Posterior cingulate gyrus (tissue), 11 donors: Measurements from ENCODE around the gene RSPH6A.
"Not testable (repeated sequence)": the region's sequence is repeated elsewhere in the genome, so short reads cannot be mapped to it uniquely, and the experiment has no call there.

ENCODE experiments used
- DNase-seq, 10 donors: peaks; one replicate each; pipeline versions ENCODE4 v3.0.0 to v3.0.0-alpha.2; 2020 to 2021; ENCODE audit warnings: mixed read lengths in 3 of 10
- intact Hi-C: fragments of 100-400 bp; cut with DNase I; formaldehyde crosslinking; loops from one replicate; pipeline ENCODE4 v1.15.1; 2023

The RSPH6A gene

DNA sequence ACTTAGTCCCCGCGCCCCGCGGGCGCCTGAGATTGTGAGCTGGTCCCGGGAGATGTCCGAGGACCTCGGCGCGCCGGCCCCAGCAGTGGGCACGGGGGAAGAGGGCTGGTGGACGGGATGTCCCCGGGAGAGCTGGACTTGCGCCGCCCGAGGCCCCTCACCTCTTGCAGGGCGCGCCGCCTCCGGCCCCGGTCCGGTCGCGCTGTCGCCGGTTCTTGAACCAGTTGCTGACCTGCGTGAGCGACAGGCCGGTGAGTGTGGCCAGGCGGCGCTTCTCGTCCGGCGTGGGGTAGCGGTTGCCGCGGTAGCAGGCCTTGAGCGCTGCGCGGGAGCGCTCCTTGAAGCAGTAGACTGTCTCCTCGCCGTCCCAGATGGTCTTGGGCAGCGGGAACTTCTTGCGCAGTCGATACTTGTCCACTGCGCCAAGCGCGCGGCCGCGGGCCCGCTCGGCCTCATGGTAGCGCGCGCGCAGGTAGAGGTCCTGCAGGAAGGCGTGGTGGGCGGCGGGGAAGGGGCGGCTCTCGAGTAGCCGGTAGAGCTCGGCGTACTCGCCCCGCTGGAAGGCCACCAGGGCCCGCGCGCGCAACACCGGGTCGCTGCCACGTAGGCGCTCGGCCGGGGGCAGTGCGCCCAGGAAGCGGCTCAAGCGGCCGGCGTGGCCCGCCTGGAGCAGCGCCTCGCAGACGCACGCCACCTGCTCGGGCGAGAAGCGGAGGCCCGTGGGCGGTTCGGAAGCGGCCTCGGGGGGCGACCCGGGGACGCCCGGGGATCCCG lies 47.0 kb downstream of the RSPH6A start:
- intact Hi-C loops: loop anchor here (5.0 kb wide), 1 partner anchor 36 kb away; the partner anchor contains the start of genes FBXO46 and MEIOSIN
- peak in 4 of 10 donors; percentile 35 to 87 (median 61) for DNase-seq

- DNase-seq: no peak
- intact Hi-C loops: loop anchor here (5.0 kb wide), 1 partner anchor 35 kb away; the partner anchor contains the start of genes FBXO46 and MEIOSIN
Measured at GRCh38 chr19:45767410-45767880, 47.7 kb downstream of the RSPH6A start.

GRCh38 chr19:45766869-45767346 lies 48.2 kb downstream of the RSPH6A start:
- intact Hi-C loops: loop anchor here (5.0 kb wide), 1 partner anchor 35 kb away; the partner anchor contains the start of genes FBXO46 and MEIOSIN
- no peak for DNase-seq

DNA sequence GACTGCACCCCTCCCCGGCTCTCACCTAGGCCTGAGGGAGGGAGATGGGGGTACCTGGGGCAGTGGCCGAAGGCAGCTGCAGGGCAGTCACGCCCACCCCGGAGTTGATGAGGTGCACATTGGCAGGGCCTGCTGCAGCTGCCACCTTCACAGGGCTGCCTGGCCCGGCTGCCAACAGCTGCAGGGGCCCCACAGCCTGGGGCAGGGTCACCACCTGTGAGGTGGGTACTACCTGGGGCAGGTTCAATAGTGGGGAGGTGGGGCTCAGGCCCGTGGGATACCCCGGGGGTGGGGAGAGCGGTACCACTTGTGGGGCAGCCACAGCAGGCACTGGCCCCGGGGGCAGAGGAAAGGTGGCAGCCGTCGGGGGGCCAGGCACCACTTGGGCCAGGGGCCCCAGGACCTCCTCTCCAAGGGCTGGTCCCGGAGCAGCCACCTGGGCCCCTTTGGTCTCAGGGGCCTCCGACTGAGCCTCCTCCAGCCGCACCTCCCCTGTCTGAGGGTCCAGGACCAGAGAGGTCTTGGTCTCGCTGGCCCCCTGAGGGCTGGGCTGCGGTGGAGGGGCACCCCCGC lies 48.7 kb downstream of the RSPH6A start:
- intact Hi-C loops: loop anchor here (5.0 kb wide), 1 partner anchor 34 kb away; the partner anchor contains the start of genes FBXO46 and MEIOSIN
- peak in 1 of 10 donors; percentile 82 for DNase-seq

GRCh38 chr19:45765702-45766295 lies 49.3 kb downstream of the RSPH6A start:
- intact Hi-C loops: loop anchor here (2.0 to 5.0 kb wide), 2 partner anchors 33 to 67 kb away; partner anchors contain the start of genes FBXO46 and MEIOSIN
- DNase-seq: no peak

- intact Hi-C loops: loop anchor here (2.0 to 5.0 kb wide), 2 partner anchors 33 to 66 kb away; partner anchors contain the start of genes FBXO46 and MEIOSIN
- DNase-seq: no peak
Measured at GRCh38 chr19:45764945-45765701, 50.0 kb downstream of the RSPH6A start.

- DNase-seq: no peak
- intact Hi-C loops: loop anchor here (2.0 kb wide), 1 partner anchor 66 kb away; no protein-coding TSS in a partner anchor
Measured at GRCh38 chr19:45764475-45764874, 50.6 kb downstream of the RSPH6A start.

GRCh38 chr19:45763691-45764294 lies 51.3 kb downstream of the RSPH6A start:
- intact Hi-C loops: loop anchor here (2.0 kb wide), 1 partner anchor 65 kb away; no protein-coding TSS in a partner anchor
- DNase-seq: no peak

GRCh38 chr19:45762870-45763631 lies 52.1 kb downstream of the RSPH6A start:
- intact Hi-C loops: no loop called here
- no peak for DNase-seq

- DNase-seq: peak in 1 of 10 donors; percentile 84
- intact Hi-C loops: no loop called here
Measured at GRCh38 chr19:45761714-45762113, 53.4 kb downstream of the RSPH6A start.

- intact Hi-C loops: no loop called here
- no peak for DNase-seq
Measured at GRCh38 chr19:45758921-45759320, 56.2 kb downstream of the RSPH6A start.

DNA sequence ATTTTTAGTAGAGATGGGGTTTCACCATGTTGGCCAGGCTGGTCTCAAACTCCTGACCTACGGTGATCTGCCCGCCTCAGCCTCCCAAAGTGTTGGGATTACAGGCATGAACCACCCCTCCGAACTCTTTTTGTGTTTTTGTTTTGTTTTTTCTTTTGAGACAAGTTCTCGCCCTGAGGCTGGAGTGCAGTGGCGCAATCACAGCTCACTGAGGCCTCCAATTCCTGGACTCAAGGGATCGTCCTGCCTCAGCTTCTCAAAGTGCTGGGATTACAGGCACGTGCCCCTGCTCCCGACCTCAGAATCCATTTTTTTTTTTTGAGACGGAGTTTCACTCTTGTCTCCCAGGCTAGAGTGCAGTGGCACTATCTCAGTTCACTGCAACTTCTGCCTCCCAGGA lies 57.4 kb downstream of the RSPH6A start:
- DNase-seq: no peak
- intact Hi-C loops: no loop called here

DNA sequence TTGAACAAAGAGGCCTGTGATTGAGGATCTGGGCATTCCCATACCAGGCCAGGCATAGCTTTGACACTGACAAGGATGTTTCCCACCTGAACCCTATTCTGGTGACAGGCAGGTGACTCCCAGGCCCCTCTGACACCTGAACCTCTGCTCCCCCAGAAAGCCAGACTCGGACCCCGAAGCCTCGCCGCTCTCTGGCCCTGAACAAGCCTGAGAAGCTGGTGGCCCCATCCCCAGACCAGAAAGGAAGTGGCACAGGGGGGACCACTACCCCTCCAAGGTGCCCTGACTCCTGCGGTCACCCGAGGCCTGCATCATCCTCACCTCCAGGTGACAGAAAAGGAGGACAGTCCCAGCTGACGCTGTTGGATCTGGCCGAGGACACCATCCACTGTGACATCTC lies 60.8 kb downstream of the RSPH6A start:
- intact Hi-C loops: no loop called here
- no peak for DNase-seq

GRCh38 chr19:45753548-45753947 lies 61.6 kb downstream of the RSPH6A start:
- intact Hi-C loops: no loop called here
- DNase-seq: no peak

GRCh38 chr19:45752639-45753038 lies 62.5 kb downstream of the RSPH6A start:
- DNase-seq: no peak
- intact Hi-C loops: no loop called here

- DNase-seq, intact Hi-C loops: not testable (repeated sequence)
Measured at GRCh38 chr19:45751483-45751882, 63.6 kb downstream of the RSPH6A start.

DNA sequence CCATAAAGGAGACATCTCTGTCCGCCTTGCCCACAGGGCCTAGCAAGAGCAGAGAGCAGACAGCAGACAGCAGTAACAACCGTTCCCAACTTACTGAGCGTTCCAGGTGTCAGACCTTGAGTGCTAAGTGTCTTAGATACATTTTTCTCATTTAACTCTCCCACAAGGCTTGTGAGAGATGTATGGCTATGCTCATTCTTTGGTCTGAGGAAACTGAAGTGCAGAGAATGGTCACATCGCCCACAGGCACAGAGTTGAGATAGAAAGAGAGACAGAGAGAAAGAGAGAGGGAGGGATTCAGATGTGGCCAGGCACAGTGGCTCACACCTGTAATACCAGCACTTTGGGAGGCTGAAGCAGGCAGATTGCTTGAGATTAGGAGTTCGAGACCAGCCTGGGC lies 67.6 kb downstream of the RSPH6A start:
- intact Hi-C loops: no loop called here
- no peak for DNase-seq

- DNase-seq: no peak
- intact Hi-C loops: no loop called here
Measured at GRCh38 chr19:45746866-45747265, 68.2 kb downstream of the RSPH6A start.
